Measurements from ENCODE around the gene PARD6G.

Gene PARD6G

GRCh38 chr18:80161781-80162417 lies 85.4 kb downstream of the PARD6G start:
- TF ChIP-seq CSRNP3 (CRISPR knock-in tag; IDR thresholded peaks at IDR 0.05) = no peak
- no peak for TF ChIP-seq GLIS3 (CRISPR knock-in tag; IDR thresholded peaks at IDR 0.05)
- TF ChIP-seq CREB5 (CRISPR knock-in tag; IDR thresholded peaks at IDR 0.05; ENCODE audit: low read depth) = no peak
- no peak for TF ChIP-seq TOX (CRISPR knock-in tag; IDR thresholded peaks at IDR 0.05; ENCODE audit: borderline replicate concordance)
- TF ChIP-seq CSDC2 (CRISPR knock-in tag; IDR thresholded peaks at IDR 0.05) = no peak
- TF ChIP-seq RARB (CRISPR knock-in tag; IDR thresholded peaks at IDR 0.05) = no peak
- TF ChIP-seq ZFP3 (CRISPR knock-in tag; IDR thresholded peaks at IDR 0.05) = no peak
- TF ChIP-seq ZNF70 (CRISPR knock-in tag; IDR thresholded peaks at IDR 0.05) = no peak
- no peak for TF ChIP-seq OSR1 (CRISPR knock-in tag; IDR thresholded peaks at IDR 0.05)
- no peak for TF ChIP-seq TCF4 (CRISPR knock-in tag; IDR thresholded peaks at IDR 0.05; ENCODE audit: borderline replicate concordance)
- no peak for TF ChIP-seq PPARA (CRISPR knock-in tag; IDR thresholded peaks at IDR 0.05; ENCODE audit: borderline replicate concordance)
- TF ChIP-seq BACH2 (CRISPR knock-in tag; IDR thresholded peaks at IDR 0.05; ENCODE audit: borderline replicate concordance) = no peak
- no peak for TF ChIP-seq SNAI2 (CRISPR knock-in tag; IDR thresholded peaks at IDR 0.05)
- no peak for TF ChIP-seq ISL1 (CRISPR knock-in tag; IDR thresholded peaks at IDR 0.05)
- TF ChIP-seq ESRRG (CRISPR knock-in tag; IDR thresholded peaks at IDR 0.05) = no peak
- TF ChIP-seq ZNF565 (CRISPR knock-in tag; conservative IDR thresholded peaks at IDR 0.05; ENCODE audit: low read depth) = no peak
- no peak for ATAC-seq

- TF ChIP-seq ZC3H10 (CRISPR knock-in tag; IDR thresholded peaks at IDR 0.05) = no peak
- TF ChIP-seq CSRNP3 (CRISPR knock-in tag; IDR thresholded peaks at IDR 0.05) = no peak
- no peak for TF ChIP-seq PATZ1 (CRISPR knock-in tag; IDR thresholded peaks at IDR 0.05; ENCODE audit: borderline replicate concordance)
- TF ChIP-seq RARB (CRISPR knock-in tag; IDR thresholded peaks at IDR 0.05) = no peak
- ATAC-seq = no peak
These were observed 87.3 kb downstream of the PARD6G start for GRCh38 chr18:80159713-80160636.

GRCh38 chr18:80158365-80158764 lies 88.9 kb downstream of the PARD6G start:
- TF ChIP-seq TSHZ2 (CRISPR knock-in tag; IDR thresholded peaks at IDR 0.05) (no peak), RARB (CRISPR knock-in tag; IDR thresholded peaks at IDR 0.05) (no peak), POU6F1 (CRISPR knock-in tag; IDR thresholded peaks at IDR 0.05; ENCODE audit: borderline replicate concordance, low read depth) (no peak), OSR1 (CRISPR knock-in tag; IDR thresholded peaks at IDR 0.05) (no peak), PATZ1 (CRISPR knock-in tag; IDR thresholded peaks at IDR 0.05; ENCODE audit: borderline replicate concordance) (no peak), CREB5 (CRISPR knock-in tag; IDR thresholded peaks at IDR 0.05; ENCODE audit: low read depth) (no peak), BACH2 (CRISPR knock-in tag; IDR thresholded peaks at IDR 0.05; ENCODE audit: borderline replicate concordance) (no peak)
- ATAC-seq = no peak
